NCI-H460 (cell line): ENCODE results near the gene EXT2. TPM values are rescaled to one million over a fixed set of nuclear protein-coding genes. Genes with fewer than 3 reads are reported as not detected.

ENCODE experiments used
- DNase-seq: peaks from one replicate; pipeline ENCODE4 v3.0.0-alpha.2; 2016; ENCODE audit warnings: low read depth; ENCODE audit errors: extremely low read depth
- total RNA-seq: library from RNA; depleted of rRNA; stranded (reverse); fragments of >200 nt; shearing (Covaris generic); gene quantifications from 2 replicates; pipeline ENCODE4 v1.2.3, GENCODE V29; 2014

Gene EXT2
- total RNA-seq, 1 experiment from 2014 or later: 63.8 TPM

GRCh38 chr11:44260081-44260480 is 164.6 kb downstream of the EXT2 start:
- no peak for DNase-seq

- DNase-seq: no peak
Observed at GRCh38 chr11:44261800-44262591, 166.5 kb downstream of the EXT2 start.

DNA sequence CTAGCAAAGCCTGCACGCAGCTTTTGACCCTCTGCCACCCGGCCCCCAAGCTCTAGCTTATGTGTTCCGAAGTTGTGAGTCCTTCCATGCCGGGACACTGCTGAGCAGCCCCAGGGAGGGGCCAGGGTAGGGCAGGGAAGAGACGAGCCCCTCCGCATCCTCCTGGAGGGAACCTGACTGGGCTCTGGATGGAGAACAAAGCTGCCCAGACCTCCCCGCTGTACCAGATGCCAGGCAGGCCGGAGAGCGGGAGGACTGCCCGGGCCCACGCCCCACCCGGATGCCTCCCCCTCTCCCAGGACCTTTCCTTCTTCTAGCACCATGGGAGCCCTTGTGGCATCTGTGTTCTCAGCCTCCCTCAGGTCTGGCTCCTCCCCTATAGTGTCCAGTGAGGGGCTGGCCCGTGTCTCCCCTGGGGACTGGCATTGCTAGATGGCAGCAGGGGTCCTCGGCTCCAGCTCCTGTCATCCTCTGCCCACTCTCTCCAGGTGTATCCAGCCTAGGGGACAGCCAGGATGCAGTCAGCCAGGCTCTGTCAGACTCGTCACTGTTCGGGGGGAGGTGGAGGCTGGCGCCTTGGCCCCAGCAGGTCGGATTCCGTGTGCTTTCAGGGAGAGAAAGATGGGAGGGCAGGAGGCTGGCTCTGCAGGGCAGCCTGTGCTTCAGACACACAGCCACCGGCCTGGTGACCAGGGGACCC is 168.4 kb downstream of the EXT2 start:
- no peak for DNase-seq

DNA sequence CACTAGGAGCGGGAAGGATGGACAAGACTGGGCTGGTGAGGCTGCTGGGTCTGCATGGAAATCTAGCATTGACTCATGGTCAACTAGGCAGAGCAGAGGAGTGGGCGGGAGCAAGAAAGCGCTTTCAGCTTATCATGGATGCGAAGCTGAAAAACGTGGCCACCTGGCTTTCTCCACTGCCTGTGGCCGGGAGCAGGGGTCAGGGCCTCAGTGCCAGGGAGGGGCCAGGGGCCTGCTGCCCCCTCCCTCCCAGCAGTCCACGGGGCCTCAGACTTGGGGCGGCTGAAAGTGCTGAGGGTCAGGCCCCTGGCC is 168.9 kb downstream of the EXT2 start:
- no peak for DNase-seq

- no peak for DNase-seq
Observed at GRCh38 chr11:44264761-44265160, 169.3 kb downstream of the EXT2 start.

DNA sequence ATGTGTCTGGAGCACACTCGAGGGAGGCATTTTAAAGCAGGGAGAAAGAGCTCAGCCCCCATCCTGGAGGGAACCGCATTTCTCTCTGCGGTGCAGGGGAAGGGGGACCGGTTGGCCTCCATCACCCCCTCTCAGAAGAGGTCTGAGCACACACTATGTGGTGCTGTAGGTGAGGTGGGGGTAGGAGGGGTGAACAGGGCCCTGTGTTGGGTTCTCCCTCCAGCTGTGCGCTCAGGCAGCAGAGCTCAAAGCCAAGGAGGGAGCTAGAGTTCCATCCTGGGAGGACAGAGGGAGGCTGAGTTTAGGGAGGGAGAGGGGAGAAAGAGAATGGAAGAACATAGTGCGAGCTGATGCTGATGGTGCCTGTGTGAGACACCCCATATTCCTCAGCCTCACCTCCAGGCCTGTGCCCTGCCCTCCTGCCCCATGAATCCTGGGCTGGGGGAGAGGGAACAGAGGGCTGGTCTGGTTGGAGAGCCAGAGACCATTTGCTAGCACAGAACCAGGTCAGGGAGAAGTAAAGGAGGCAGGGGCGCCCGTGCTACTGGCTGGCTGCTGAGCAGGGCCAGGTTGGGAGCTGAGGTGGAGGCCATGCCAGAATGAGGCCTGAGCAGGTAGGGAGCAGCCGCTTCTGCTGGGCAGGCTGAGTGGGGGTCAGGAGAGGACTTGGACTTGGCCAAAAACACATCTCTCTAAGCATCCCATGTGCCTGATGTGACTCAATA is 170.7 kb downstream of the EXT2 start:
- DNase-seq: no peak

- no peak for DNase-seq
Observed at GRCh38 chr11:44267006-44267749, 171.7 kb downstream of the EXT2 start.

DNA sequence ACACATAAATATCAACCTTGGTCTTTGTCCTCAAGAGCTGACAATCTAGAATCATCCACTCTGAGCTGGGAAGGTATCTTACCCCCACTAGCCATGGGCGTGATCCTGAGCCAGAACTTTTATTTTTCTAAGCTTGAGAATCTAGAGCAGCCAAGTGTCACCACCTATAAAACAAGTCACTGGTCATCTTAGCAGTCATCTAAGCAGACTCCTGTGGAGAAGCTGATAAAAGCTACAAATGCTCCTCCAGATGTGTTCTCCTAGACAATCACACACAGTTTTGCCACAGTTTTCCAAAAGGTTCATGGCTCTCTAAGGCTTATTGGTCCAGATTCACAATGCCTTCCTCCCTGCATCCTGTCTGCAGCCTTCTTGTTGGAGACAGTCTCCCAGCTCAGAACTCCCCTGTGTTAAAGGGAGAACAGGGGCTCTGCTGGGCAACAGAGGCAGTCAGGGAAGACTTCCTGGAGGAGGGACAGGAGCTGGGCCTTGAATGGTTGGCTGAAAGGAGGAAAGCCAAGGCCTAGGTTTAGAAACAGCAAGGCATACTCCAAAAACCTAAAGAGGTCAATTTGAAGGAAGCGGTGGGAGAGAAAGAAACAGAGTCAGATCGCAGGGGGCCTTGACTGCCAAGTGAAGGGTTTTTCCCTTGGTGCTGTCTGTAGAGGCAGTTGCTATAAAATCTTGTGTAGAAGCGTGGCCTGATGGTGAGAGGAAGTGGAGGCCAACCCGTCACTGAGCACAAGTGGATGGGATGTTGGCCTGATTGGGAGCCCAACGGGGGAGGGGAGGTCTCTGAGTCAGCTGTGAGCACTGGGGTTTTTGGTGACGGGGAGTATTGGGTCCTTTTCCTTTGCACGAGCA is 172.5 kb downstream of the EXT2 start:
- no peak for DNase-seq

GRCh38 chr11:44268614-44269080 is 173.2 kb downstream of the EXT2 start:
- no peak for DNase-seq

- no peak for DNase-seq
Observed at GRCh38 chr11:44269369-44270351, 174.2 kb downstream of the EXT2 start.

- DNase-seq: no peak
Observed at GRCh38 chr11:44270403-44271273, 175.2 kb downstream of the EXT2 start.

- DNase-seq: no peak
Observed at GRCh38 chr11:44271286-44271685, 175.8 kb downstream of the EXT2 start.

GRCh38 chr11:44274404-44274803 is 178.9 kb downstream of the EXT2 start:
- no peak for DNase-seq

DNA sequence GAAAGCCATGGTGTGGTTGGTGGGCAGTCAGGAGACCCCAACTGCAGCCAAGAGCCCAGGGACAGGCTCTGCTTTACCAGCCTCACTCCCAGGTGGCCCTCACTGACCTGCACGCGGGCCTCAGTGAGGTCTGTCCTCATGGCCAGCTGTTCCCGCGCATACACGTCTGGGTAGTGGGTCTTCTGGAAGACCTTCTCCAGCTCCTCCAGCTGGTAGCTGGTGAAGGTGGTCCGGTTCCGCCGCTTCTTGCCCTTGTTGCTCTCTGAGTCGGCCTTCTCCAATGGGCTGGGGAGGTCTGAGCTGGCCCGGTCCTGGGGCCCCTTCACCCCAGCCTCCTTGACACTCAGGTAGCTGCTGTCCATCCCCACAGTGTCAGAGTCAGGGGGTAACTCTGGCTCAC is 179.8 kb downstream of the EXT2 start:
- no peak for DNase-seq

GRCh38 chr11:44275961-44276550 is 180.6 kb downstream of the EXT2 start:
- no peak for DNase-seq

DNA sequence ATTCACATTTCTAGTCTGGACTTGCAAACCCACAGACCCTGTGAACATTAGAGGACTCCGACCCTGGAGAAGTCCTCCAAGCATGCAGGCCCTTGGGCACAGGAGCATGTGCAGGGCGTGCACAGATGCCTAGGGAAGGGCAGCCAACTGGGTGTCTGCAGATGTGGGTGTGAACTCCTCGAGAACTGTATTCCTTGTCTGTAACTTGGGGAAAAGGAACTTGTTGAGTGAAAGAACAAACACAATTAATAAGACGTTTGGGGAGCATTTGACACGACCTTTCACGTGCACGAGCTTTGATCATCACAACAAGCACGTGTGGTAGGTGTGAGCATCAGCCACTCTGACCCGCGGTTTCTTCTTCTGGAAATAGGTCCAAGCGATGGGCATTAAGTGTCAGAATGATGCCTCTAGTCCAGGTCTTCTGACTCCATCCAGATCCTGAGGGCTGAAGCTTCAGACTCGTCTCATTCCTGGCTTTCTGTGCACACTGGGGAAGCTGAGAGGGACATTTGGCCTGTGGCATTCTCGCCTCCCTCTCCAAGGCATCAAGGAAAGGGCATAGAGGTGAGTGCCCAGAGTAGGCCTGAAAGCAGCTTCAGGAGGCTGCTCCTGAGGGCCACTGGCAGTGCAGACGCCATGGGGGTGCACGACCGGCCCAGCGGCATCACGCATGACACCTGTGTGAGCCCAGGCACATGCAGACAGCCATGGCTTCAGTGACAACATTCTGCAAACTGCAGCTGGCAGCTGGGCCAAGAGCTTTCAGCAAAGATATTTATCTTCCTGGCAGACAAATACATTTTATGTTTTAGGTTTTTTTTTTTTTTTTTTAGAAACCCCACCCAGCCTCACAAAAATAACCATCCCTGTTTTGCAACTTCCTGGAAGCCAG is 182.0 kb downstream of the EXT2 start:
- no peak for DNase-seq
